Measurements from ENCODE around the gene FOXC2.

Gene FOXC2

GRCh38 chr16:86598607-86599565 lies 32.3 kb downstream of the FOXC2 start:
- Histone ChIP-seq H3K9ac (ENCODE audit: low read depth, low read length) (no peak overlapping the region), H3K9me3 (ENCODE audit: insufficient read depth, low read depth, low read length) (no peaks in the 10 kb centered on the region), H3K36me3 (ENCODE audit: insufficient read depth, low read depth, low read length) (no peaks in the 10 kb centered on the region), H3K4me1 (ENCODE audit: insufficient read depth, low read length) (no peaks in the 10 kb centered on the region), H3K4me3 (ENCODE audit: low read length) (no peak overlapping the region), H3K27ac (ENCODE audit: low read length) (no peak overlapping the region), H3K27me3 (ENCODE audit: insufficient read depth, low read length) (no peaks in the 10 kb centered on the region; the same call in 1 of the 2 replicates)

- Histone ChIP-seq H3K4me1 (ENCODE audit: insufficient read depth, low read length) (no peaks in the 10 kb centered on the region), H3K36me3 (ENCODE audit: insufficient read depth, low read depth, low read length) (no peaks in the 10 kb centered on the region), H3K4me3 (ENCODE audit: low read length) (no peak overlapping the region), H3K9me3 (ENCODE audit: insufficient read depth, low read depth, low read length) (no peaks in the 10 kb centered on the region), H3K27ac (ENCODE audit: low read length) (no peak overlapping the region), H3K9ac (ENCODE audit: low read depth, low read length) (no peak overlapping the region), H3K27me3 (ENCODE audit: insufficient read depth, low read length) (no peaks in the 10 kb centered on the region; the same call in 1 of the 2 replicates)
Observed at GRCh38 chr16:86601356-86601755, 34.7 kb downstream of the FOXC2 start.

GRCh38 chr16:86602521-86602920 lies 35.9 kb downstream of the FOXC2 start:
- no peaks in the 10 kb centered on the region for H3K36me3 ChIP-seq (ENCODE audit: insufficient read depth, low read depth, low read length)
- H3K9ac ChIP-seq (ENCODE audit: low read depth, low read length): no peak overlapping the region
- no peak overlapping the region for H3K27ac ChIP-seq (ENCODE audit: low read length)

GRCh38 chr16:86604436-86605193 lies 38.0 kb downstream of the FOXC2 start:
- H3K27me3 ChIP-seq (ENCODE audit: insufficient read depth, low read length): no peaks in the 10 kb centered on the region
- no peak overlapping the region for H3K4me3 ChIP-seq (ENCODE audit: low read length)
- no peak overlapping the region for H3K9ac ChIP-seq (ENCODE audit: low read depth, low read length)
- no peaks in the 10 kb centered on the region for H3K36me3 ChIP-seq (ENCODE audit: insufficient read depth, low read depth, low read length)
- H3K9me3 ChIP-seq (ENCODE audit: insufficient read depth, low read depth, low read length): no peaks in the 10 kb centered on the region
- H3K27ac ChIP-seq (ENCODE audit: low read length): no peak overlapping the region
- H3K4me1 ChIP-seq (ENCODE audit: insufficient read depth, low read length): no peaks in the 10 kb centered on the region; the same call in 1 of the 2 replicates

More at GRCh38 chr16:86602521-86602920, 35.9 kb downstream of the FOXC2 start:
- no peaks in the 10 kb centered on the region for H3K4me1 ChIP-seq (ENCODE audit: insufficient read depth, low read length)
- no peak overlapping the region for H3K4me3 ChIP-seq (ENCODE audit: low read length)
- H3K9me3 ChIP-seq (ENCODE audit: insufficient read depth, low read depth, low read length): no peaks in the 10 kb centered on the region
- H3K27me3 ChIP-seq (ENCODE audit: insufficient read depth, low read length): no peaks in the 10 kb centered on the region; the same call in 1 of the 2 replicates

- H3K27ac ChIP-seq (ENCODE audit: low read length): no peak overlapping the region
- H3K9ac ChIP-seq (ENCODE audit: low read depth, low read length): no peak overlapping the region
Observed at GRCh38 chr16:86605950-86606349, 39.3 kb downstream of the FOXC2 start.

GRCh38 chr16:86608301-86608747 lies 41.7 kb downstream of the FOXC2 start:
- no peaks in the 10 kb centered on the region for H3K27me3 ChIP-seq (ENCODE audit: insufficient read depth, low read length)
- H3K4me1 ChIP-seq (ENCODE audit: insufficient read depth, low read length): no peaks in the 10 kb centered on the region; the same call in 1 of the 2 replicates
- no peak overlapping the region for H3K4me3 ChIP-seq (ENCODE audit: low read length)
- no peak overlapping the region for H3K27ac ChIP-seq (ENCODE audit: low read length)
- H3K36me3 ChIP-seq (ENCODE audit: insufficient read depth, low read depth, low read length): no peaks in the 10 kb centered on the region
- no peak overlapping the region for H3K9ac ChIP-seq (ENCODE audit: low read depth, low read length)
- H3K9me3 ChIP-seq (ENCODE audit: insufficient read depth, low read depth, low read length): no peaks in the 10 kb centered on the region

More at GRCh38 chr16:86605950-86606349, 39.3 kb downstream of the FOXC2 start:
- H3K4me1 ChIP-seq (ENCODE audit: insufficient read depth, low read length): no peaks in the 10 kb centered on the region; the same call in 1 of the 2 replicates
- no peaks in the 10 kb centered on the region for H3K9me3 ChIP-seq (ENCODE audit: insufficient read depth, low read depth, low read length)
- H3K36me3 ChIP-seq (ENCODE audit: insufficient read depth, low read depth, low read length): no peaks in the 10 kb centered on the region
- no peaks in the 10 kb centered on the region for H3K27me3 ChIP-seq (ENCODE audit: insufficient read depth, low read length)
- H3K4me3 ChIP-seq (ENCODE audit: low read length): no peak overlapping the region

GRCh38 chr16:86609115-86609514 lies 42.5 kb downstream of the FOXC2 start:
- H3K9ac ChIP-seq (ENCODE audit: low read depth, low read length): no peak overlapping the region
- no peaks in the 10 kb centered on the region for H3K27me3 ChIP-seq (ENCODE audit: insufficient read depth, low read length)
- H3K4me3 ChIP-seq (ENCODE audit: low read length): no peak overlapping the region

GRCh38 chr16:86609661-86610060 lies 43.0 kb downstream of the FOXC2 start:
- Histone ChIP-seq H3K9ac (ENCODE audit: low read depth, low read length) (no peak overlapping the region), H3K27me3 (ENCODE audit: insufficient read depth, low read length) (no peaks in the 10 kb centered on the region), H3K4me3 (ENCODE audit: low read length) (no peak overlapping the region), H3K27ac (ENCODE audit: low read length) (no peak overlapping the region), H3K9me3 (ENCODE audit: insufficient read depth, low read depth, low read length) (no peaks in the 10 kb centered on the region), H3K36me3 (ENCODE audit: insufficient read depth, low read depth, low read length) (no peaks in the 10 kb centered on the region), H3K4me1 (ENCODE audit: insufficient read depth, low read length) (peaks cover 7% of the 10 kb centered on the region)

More at GRCh38 chr16:86609115-86609514, 42.5 kb downstream of the FOXC2 start:
- peaks cover 1% of the 10 kb centered on the region for H3K4me1 ChIP-seq (ENCODE audit: insufficient read depth, low read length)
- H3K9me3 ChIP-seq (ENCODE audit: insufficient read depth, low read depth, low read length): no peaks in the 10 kb centered on the region
- H3K27ac ChIP-seq (ENCODE audit: low read length): no peak overlapping the region
- no peaks in the 10 kb centered on the region for H3K36me3 ChIP-seq (ENCODE audit: insufficient read depth, low read depth, low read length)

- H3K27me3 ChIP-seq (ENCODE audit: insufficient read depth, low read length): no peaks in the 10 kb centered on the region
- peaks cover 9% of the 10 kb centered on the region for H3K4me1 ChIP-seq (ENCODE audit: insufficient read depth, low read length)
- H3K4me3 ChIP-seq (ENCODE audit: low read length): no peak overlapping the region
- H3K9ac ChIP-seq (ENCODE audit: low read depth, low read length): no peak overlapping the region
- no peaks in the 10 kb centered on the region for H3K9me3 ChIP-seq (ENCODE audit: insufficient read depth, low read depth, low read length)
- H3K36me3 ChIP-seq (ENCODE audit: insufficient read depth, low read depth, low read length): no peaks in the 10 kb centered on the region
- no peak overlapping the region for H3K27ac ChIP-seq (ENCODE audit: low read length)
Observed at GRCh38 chr16:86610779-86611524, 44.3 kb downstream of the FOXC2 start.

GRCh38 chr16:86611525-86611855 lies 44.9 kb downstream of the FOXC2 start:
- no peak overlapping the region for H3K4me3 ChIP-seq (ENCODE audit: low read length)
- H3K27me3 ChIP-seq (ENCODE audit: insufficient read depth, low read length): no peaks in the 10 kb centered on the region
- H3K27ac ChIP-seq (ENCODE audit: low read length): no peak overlapping the region
- no peaks in the 10 kb centered on the region for H3K9me3 ChIP-seq (ENCODE audit: insufficient read depth, low read depth, low read length)
- no peak overlapping the region for H3K9ac ChIP-seq (ENCODE audit: low read depth, low read length)
- H3K4me1 ChIP-seq (ENCODE audit: insufficient read depth, low read length): peaks cover 9% of the 10 kb centered on the region
- no peaks in the 10 kb centered on the region for H3K36me3 ChIP-seq (ENCODE audit: insufficient read depth, low read depth, low read length)

- Histone ChIP-seq H3K4me3 (ENCODE audit: low read length) (no peak overlapping the region), H3K9ac (ENCODE audit: low read depth, low read length) (no peak overlapping the region), H3K36me3 (ENCODE audit: insufficient read depth, low read depth, low read length) (no peaks in the 10 kb centered on the region), H3K27ac (ENCODE audit: low read length) (no peak overlapping the region), H3K27me3 (ENCODE audit: insufficient read depth, low read length) (no peaks in the 10 kb centered on the region), H3K4me1 (ENCODE audit: insufficient read depth, low read length) (peaks cover 9% of the 10 kb centered on the region), H3K9me3 (ENCODE audit: insufficient read depth, low read depth, low read length) (no peaks in the 10 kb centered on the region)
Observed at GRCh38 chr16:86611941-86612340, 45.3 kb downstream of the FOXC2 start.

Data from iPS-20b (cell line).